K562 (cell line): Measurements from ENCODE around the gene PHF12. TPM values are rescaled to one million over a fixed set of nuclear protein-coding genes. Genes with fewer than 3 reads are reported as not detected.

Source experiments
- BHLHE40 ChIP-seq: IDR thresholded peaks from 2 replicates; pipeline ENCODE4 v1.6.1; 2011; ENCODE audit warnings: low read length, improper control_type of control experiment
- CC2D1A ChIP-seq: fragments of 450-650 bp; IDR thresholded peaks from 2 replicates; pipeline ENCODE4 v1.6.1; 2017; ENCODE audit warnings: mild to moderate bottlenecking
- GABPB1 ChIP-seq: sonication (generic); formaldehyde crosslinking; IDR thresholded peaks from 2 replicates; pipeline ENCODE4 v1.8.0; 2022; ENCODE audit warnings: mild to moderate bottlenecking, missing genetic modification reagents
- GABPB2 ChIP-seq: fragments of 250-450 bp; sonication (Bioruptor Pico); conservative IDR thresholded peaks from 2 replicates; pipeline ENCODE4 v1.5.1; 2021; ENCODE audit warnings: mild to moderate bottlenecking
- HNRNPUL1 ChIP-seq: fragments of 200-400 bp; formaldehyde crosslinking; IDR thresholded peaks from 2 replicates; pipeline ENCODE4 v1.6.1; 2017; ENCODE audit warnings: low read length
- JUN ChIP-seq, 2 experiments: sonication (generic) in 1 of 2; formaldehyde crosslinking in 1 of 2; IDR thresholded peaks; 2 replicates each; pipeline versions ENCODE4 v1.6.1 to v1.8.0; 2012 to 2022; ENCODE audit warnings: borderline replicate concordance in 2 of 2, mild to moderate bottlenecking in 2 of 2, improper control_type of control experiment in 1 of 2, low read depth in 1 of 2, low read length in 1 of 2, missing genetic modification reagents in 1 of 2
- NCOA2 ChIP-seq, 2 experiments: fragments of 450-650 bp; IDR thresholded peaks; 2 replicates each; pipeline ENCODE4 v1.6.1; 2018; ENCODE audit warnings: mild to moderate bottlenecking in 2 of 2, moderate library complexity in 1 of 2; ENCODE audit not compliant: partially characterized antibody in 2 of 2
- TCF3 ChIP-seq: sonication (generic); formaldehyde crosslinking; IDR thresholded peaks from 2 replicates; pipeline ENCODE4 v1.4.0; 2020; ENCODE audit warnings: mild to moderate bottlenecking, missing genetic modification reagents
- TGIF2 ChIP-seq: sonication (generic); formaldehyde crosslinking; IDR thresholded peaks from 2 replicates; pipeline ENCODE4 v1.8.1; 2022; ENCODE audit warnings: mild to moderate bottlenecking, missing genetic modification reagents, moderate library complexity
- ZNF146 ChIP-seq: IDR thresholded peaks from one replicate; pipeline ENCODE4 v1.6.1; 2018; ENCODE audit warnings: missing compliant biosample characterization; ENCODE audit not compliant: unreplicated experiment
- polyA plus RNA-seq, 8 experiments: library from polyadenylated mRNA; depleted of rRNA in 4 of 8; stranded (reverse) in 5 of 8; unstranded in 3 of 8; fragments of >200 nt; fragmentation: Nextera tagmentation in 2 of 8; fragmentation: Illumina TruSeq in 1 of 8; extraction: Ambion mirVana in 2 of 8; extraction: Trizol in 1 of 8; gene quantifications; 2 replicates each; pipeline versions ENCODE4 v1.2.1 to v1.2.3, GENCODE V29; 2011 to 2014; ENCODE audit warnings: inconsistent platforms in 1 of 8, missing spikeins in 1 of 8
- total RNA-seq, 7 experiments: library from RNA; depleted of rRNA in 6 of 7; stranded (reverse); fragments of >200 nt in 6 of 7; fragmentation: Illumina TruSeq in 2 of 7; extraction: Trizol in 2 of 7; gene quantifications; 2 replicates each; pipeline versions ENCODE4 v1.2.1 to v1.2.3, GENCODE V29; 2011 to 2021; ENCODE audit warnings: low replicate concordance in 1 of 7
- TF ChIP-seq, protein P1 (sequence below): fragments of 450-650 bp; IDR thresholded peaks from 2 replicates; pipeline ENCODE4 v1.6.1; 2014; ENCODE audit warnings: low read depth, mild to moderate bottlenecking, moderate library complexity, borderline replicate concordance
- TF ChIP-seq, protein P2 (sequence below): sonication (generic); formaldehyde crosslinking; IDR thresholded peaks from 2 replicates; pipeline ENCODE4 v1.9.0; 2022; ENCODE audit warnings: mild to moderate bottlenecking, missing genetic modification reagents
- TF ChIP-seq, protein P3 (sequence below): fragments of 450-650 bp; IDR thresholded peaks from 2 replicates; pipeline ENCODE4 v1.6.1; 2016; ENCODE audit warnings: low read depth, mild to moderate bottlenecking, moderate library complexity
- TF ChIP-seq, protein P4 (sequence below), 3 experiments: fragments of 200-800 bp in 1 of 3; fragments of 250-450 bp in 1 of 3; fragments of 450-650 bp in 1 of 3; sonication (Bioruptor Pico) in 1 of 3; sonication (Bioruptor generic) in 1 of 3; formaldehyde crosslinking in 1 of 3; IDR thresholded peaks; 2 replicates each; pipeline versions ENCODE4 v1.6.1 to v1.8.0; 2016 to 2022; ENCODE audit warnings: mild to moderate bottlenecking in 2 of 3, missing genetic modification characterization in 2 of 3, missing compliant biosample characterization in 1 of 3, moderate library complexity in 1 of 3
- TF ChIP-seq, protein P5 (sequence below): sonication (generic); formaldehyde crosslinking; IDR thresholded peaks from 2 replicates; pipeline ENCODE4 v1.8.0; 2022; ENCODE audit warnings: missing genetic modification reagents, mild to moderate bottlenecking, borderline replicate concordance

The PHF12 gene
- total and polyA plus RNA-seq, 9 of the 15 experiments (the other 6 are each of a cell fraction or from before 2014, with no cell fraction given): 0.82 to 31.3 (median 13.5) TPM

DNA sequence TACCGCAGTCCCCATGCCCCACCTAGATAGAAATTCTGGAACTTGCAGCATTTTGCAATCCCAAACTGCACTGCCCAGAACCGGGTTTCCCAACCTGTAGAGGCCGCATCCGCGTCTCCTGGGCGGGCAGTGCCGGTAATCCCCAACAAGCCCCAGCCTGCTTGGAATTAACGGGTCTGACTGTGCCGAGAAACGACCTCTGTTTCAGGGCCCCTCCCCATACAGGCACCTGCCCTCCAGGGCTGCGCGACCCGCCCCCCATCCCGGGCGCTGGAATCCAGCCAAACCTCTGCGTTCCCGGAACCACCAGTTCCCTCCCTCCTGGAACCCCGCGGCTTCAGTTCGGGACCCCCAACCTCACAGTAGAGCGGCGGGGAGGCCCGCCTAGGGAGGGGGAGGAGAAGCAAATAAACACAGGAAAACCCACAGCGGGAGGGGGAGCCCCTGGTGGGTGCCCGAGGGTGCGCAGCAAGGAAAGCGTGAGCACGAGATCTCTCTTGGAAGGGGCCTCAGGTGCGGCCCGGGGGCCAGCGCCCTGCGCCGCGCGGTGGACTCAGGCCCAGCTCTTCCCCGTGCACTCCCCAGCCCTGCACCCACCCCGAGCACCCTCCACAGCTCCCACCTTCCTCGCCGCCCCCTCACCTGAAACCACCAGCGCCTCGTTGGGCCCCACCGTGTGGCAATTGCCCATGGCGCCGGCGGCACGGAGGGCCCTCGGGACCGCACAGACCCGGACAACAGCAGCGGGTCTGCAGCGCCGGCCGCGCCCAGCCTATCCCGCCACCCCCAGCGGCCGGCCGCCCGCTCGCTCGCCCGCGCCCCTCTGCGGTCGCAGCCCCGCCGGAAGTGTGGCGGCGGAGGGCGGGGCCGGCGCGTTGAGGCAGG is 54.2 kb downstream of the PHF12 start, which contains the start of gene FLOT2 (continued):
- TF ChIP-seq TGIF2 (CRISPR knock-in tag) (no peak; the same call in 1 of the 2 replicates), BHLHE40 (peak; percentile 66), HNRNPUL1 (no peak), CC2D1A (0 out of 2 replicates have a peak, but pooled peaks have one; percentile 14), ZNF146 (CRISPR knock-in tag) (no peak), GABPB1 (CRISPR knock-in tag) (no peak), TCF3 (CRISPR knock-in tag) (no peak; the same call in 1 of the 2 replicates), JUN (IDR thresholded peaks at IDR 0.05; ENCODE audit: borderline replicate concordance, low read depth, low read length) (0 out of 2 replicates have a peak, but pooled peaks have one; percentile 34), JUN (CRISPR knock-in tag; IDR thresholded peaks at IDR 0.05; ENCODE audit: borderline replicate concordance) (0 out of 2 replicates have a peak, but pooled peaks have one; percentile 50), NCOA2 (IDR thresholded peaks at IDR 0.05; ENCODE audit: partially characterized antibody in 2 of 2) (no peak), GABPB2 (no peak)
- TF ChIP-seq, protein P1, sequence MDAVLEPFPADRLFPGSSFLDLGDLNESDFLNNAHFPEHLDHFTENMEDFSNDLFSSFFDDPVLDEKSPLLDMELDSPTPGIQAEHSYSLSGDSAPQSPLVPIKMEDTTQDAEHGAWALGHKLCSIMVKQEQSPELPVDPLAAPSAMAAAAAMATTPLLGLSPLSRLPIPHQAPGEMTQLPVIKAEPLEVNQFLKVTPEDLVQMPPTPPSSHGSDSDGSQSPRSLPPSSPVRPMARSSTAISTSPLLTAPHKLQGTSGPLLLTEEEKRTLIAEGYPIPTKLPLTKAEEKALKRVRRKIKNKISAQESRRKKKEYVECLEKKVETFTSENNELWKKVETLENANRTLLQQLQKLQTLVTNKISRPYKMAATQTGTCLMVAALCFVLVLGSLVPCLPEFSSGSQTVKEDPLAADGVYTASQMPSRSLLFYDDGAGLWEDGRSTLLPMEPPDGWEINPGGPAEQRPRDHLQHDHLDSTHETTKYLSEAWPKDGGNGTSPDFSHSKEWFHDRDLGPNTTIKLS: no peak; the same call in 1 of the 2 replicates
- TF ChIP-seq, protein P2, sequence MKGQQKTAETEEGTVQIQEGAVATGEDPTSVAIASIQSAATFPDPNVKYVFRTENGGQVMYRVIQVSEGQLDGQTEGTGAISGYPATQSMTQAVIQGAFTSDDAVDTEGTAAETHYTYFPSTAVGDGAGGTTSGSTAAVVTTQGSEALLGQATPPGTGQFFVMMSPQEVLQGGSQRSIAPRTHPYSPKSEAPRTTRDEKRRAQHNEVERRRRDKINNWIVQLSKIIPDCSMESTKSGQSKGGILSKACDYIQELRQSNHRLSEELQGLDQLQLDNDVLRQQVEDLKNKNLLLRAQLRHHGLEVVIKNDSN (CRISPR knock-in tag): no peak
- TF ChIP-seq, protein P3, sequence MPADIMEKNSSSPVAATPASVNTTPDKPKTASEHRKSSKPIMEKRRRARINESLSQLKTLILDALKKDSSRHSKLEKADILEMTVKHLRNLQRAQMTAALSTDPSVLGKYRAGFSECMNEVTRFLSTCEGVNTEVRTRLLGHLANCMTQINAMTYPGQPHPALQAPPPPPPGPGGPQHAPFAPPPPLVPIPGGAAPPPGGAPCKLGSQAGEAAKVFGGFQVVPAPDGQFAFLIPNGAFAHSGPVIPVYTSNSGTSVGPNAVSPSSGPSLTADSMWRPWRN: no peak
- TF ChIP-seq, protein P4, sequence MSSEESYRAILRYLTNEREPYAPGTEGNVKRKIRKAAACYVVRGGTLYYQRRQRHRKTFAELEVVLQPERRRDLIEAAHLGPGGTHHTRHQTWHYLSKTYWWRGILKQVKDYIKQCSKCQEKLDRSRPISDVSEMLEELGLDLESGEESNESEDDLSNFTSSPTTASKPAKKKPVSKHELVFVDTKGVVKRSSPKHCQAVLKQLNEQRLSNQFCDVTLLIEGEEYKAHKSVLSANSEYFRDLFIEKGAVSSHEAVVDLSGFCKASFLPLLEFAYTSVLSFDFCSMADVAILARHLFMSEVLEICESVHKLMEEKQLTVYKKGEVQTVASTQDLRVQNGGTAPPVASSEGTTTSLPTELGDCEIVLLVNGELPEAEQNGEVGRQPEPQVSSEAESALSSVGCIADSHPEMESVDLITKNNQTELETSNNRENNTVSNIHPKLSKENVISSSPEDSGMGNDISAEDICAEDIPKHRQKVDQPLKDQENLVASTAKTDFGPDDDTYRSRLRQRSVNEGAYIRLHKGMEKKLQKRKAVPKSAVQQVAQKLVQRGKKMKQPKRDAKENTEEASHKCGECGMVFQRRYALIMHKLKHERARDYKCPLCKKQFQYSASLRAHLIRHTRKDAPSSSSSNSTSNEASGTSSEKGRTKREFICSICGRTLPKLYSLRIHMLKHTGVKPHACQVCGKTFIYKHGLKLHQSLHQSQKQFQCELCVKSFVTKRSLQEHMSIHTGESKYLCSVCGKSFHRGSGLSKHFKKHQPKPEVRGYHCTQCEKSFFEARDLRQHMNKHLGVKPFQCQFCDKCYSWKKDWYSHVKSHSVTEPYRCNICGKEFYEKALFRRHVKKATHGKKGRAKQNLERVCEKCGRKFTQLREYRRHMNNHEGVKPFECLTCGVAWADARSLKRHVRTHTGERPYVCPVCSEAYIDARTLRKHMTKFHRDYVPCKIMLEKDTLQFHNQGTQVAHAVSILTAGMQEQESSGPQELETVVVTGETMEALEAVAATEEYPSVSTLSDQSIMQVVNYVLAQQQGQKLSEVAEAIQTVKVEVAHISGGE (CRISPR knock-in tag; IDR thresholded peaks at IDR 0.05): 0 out of 6 replicates have a peak, but pooled peaks of 1 of the 3 experiments have one; percentile 56
- TF ChIP-seq, protein P5, sequence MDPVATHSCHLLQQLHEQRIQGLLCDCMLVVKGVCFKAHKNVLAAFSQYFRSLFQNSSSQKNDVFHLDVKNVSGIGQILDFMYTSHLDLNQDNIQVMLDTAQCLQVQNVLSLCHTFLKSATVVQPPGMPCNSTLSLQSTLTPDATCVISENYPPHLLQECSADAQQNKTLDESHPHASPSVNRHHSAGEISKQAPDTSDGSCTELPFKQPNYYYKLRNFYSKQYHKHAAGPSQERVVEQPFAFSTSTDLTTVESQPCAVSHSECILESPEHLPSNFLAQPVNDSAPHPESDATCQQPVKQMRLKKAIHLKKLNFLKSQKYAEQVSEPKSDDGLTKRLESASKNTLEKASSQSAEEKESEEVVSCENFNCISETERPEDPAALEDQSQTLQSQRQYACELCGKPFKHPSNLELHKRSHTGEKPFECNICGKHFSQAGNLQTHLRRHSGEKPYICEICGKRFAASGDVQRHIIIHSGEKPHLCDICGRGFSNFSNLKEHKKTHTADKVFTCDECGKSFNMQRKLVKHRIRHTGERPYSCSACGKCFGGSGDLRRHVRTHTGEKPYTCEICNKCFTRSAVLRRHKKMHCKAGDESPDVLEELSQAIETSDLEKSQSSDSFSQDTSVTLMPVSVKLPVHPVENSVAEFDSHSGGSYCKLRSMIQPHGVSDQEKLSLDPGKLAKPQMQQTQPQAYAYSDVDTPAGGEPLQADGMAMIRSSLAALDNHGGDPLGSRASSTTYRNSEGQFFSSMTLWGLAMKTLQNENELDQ (CRISPR knock-in tag): no peak
